HCT116 (cell line): ENCODE data around the gene PTMS. TPM values are rescaled to one million over a fixed set of nuclear protein-coding genes. Genes with fewer than 3 reads are reported as not detected.
A peak's percentile ranks its signal among the peaks of the same experiment; 100 is the strongest.

Experiments used
- ATAC-seq: fragments of 200-7000 bp; cut with Tn5 transposase; 2 replicates; pipeline ENCODE4 v1.9.1; 2020; ENCODE audit warnings: mild to moderate bottlenecking, moderate library complexity
- BruUV-seq: library from RNA; stranded (reverse); fragments of 400-500 nt; replicated peaks from 2 replicates; lab custom pipeline; 2021; lab: Mats Ljungman, UMichigan
- CTCF ChIA-PET: fragments of 300-600 bp; sonication (Branson Sonifier 250); formaldehyde crosslinking; loops from one replicate; lab custom pipeline; 2021; ENCODE audit warnings: antibody characterized with exemption; lab: Charles Lee
- POLR2A ChIA-PET: fragments of 300-600, 350-600 bp; sonication (Branson Sonifier 250); formaldehyde crosslinking; loops from one replicate; lab custom pipeline; 2021; ENCODE audit warnings: antibody characterized with exemption; lab: Charles Lee
- RAD21 ChIA-PET, 2 experiments: fragments of 300-600 bp; sonication (Branson Sonifier 250); formaldehyde crosslinking; loops; one replicate each; lab custom pipeline; 2023; ENCODE audit warnings: low total read pairs in 2 of 2; ENCODE audit not compliant: uncharacterized antibody in 2 of 2, unreplicated experiment in 2 of 2, low non-redundant PET in 1 of 2; lab: Charles Lee
- DNase-seq: peaks from one replicate; pipeline ENCODE4 v3.0.0-alpha.2; 2010; ENCODE audit warnings: low read depth, low spot score
- H2AFZ ChIP-seq: fragments of 200-600 bp; shearing (Covaris generic), sonication (generic); 2 replicates; pipeline ENCODE4 v1.6.1; 2017; ENCODE audit warnings: low read depth, mixed run types, mixed read lengths, antibody characterized with exemption, low read length; ENCODE audit not compliant: poor library complexity, severe bottlenecking
- H3K27ac ChIP-seq: 2 replicates; pipeline ENCODE4 v1.5.1; 2012; ENCODE audit warnings: low read depth, low read length
- H3K27me3 ChIP-seq: fragments of 200-600 bp; sonication (generic); 2 replicates; pipeline ENCODE4 v1.6.1; 2016; ENCODE audit warnings: mixed run types, low read length, mixed read lengths; ENCODE audit not compliant: insufficient read depth
- H3K36me3 ChIP-seq, 2 experiments: fragments of 200-500 bp in 1 of 2; fragments of 200-600 bp in 1 of 2; sonication (Bioruptor generic) in 1 of 2; sonication (generic) in 1 of 2; 2 replicates each; pipeline versions ENCODE4 v1.5.1 to v1.6.1; 2014 to 2016; ENCODE audit warnings: low read length in 2 of 2, inconsistent platforms in 1 of 2, mixed read lengths in 1 of 2, mixed run types in 1 of 2; ENCODE audit not compliant: insufficient read depth in 2 of 2, control insufficient read depth in 1 of 2
- H3K4me1 ChIP-seq, 2 experiments: fragments of 200-600 bp in 1 of 2; sonication (generic) in 1 of 2; 2 replicates each; pipeline versions ENCODE4 v1.5.1 to v1.6.1; 2012 to 2017; ENCODE audit warnings: low read length in 2 of 2, inconsistent platforms in 1 of 2, mild to moderate bottlenecking in 1 of 2, mixed read lengths in 1 of 2, mixed run types in 1 of 2, moderate library complexity in 1 of 2; ENCODE audit not compliant: insufficient read depth in 2 of 2, control insufficient read depth in 1 of 2
- H3K4me2 ChIP-seq: fragments of 200-600 bp; sonication (generic); 2 replicates; pipeline ENCODE4 v1.6.1; 2017; ENCODE audit warnings: mixed run types, low read length, mixed read lengths
- H3K4me3 ChIP-seq, 2 experiments: fragments of 200-600 bp in 1 of 2; sonication (generic) in 1 of 2; replicated peaks in 1 of 2; 2 replicates each; pipeline ENCODE4 v1.5.1; 2011 to 2016; ENCODE audit warnings: low read length in 2 of 2, control low read depth in 1 of 2, low read depth in 1 of 2, mild to moderate bottlenecking in 1 of 2, mixed read lengths in 1 of 2, mixed run types in 1 of 2
- H3K79me2 ChIP-seq: fragments of 200-600 bp; sonication (generic); 2 replicates; pipeline ENCODE4 v1.6.1; 2017; ENCODE audit warnings: mild to moderate bottlenecking, mixed run types, low read length, moderate library complexity, mixed read lengths; ENCODE audit not compliant: insufficient read depth
- H3K9ac ChIP-seq: fragments of 200-600 bp; sonication (generic); 2 replicates; pipeline ENCODE4 v1.6.1; 2016; ENCODE audit warnings: low read length, mixed read lengths
- H3K9me2 ChIP-seq: fragments of 200-600 bp; sonication (generic), shearing (Covaris generic); 2 replicates; pipeline ENCODE4 v1.6.1; 2017; ENCODE audit warnings: mixed run types, mild to moderate bottlenecking, moderate library complexity; ENCODE audit not compliant: insufficient read depth
- H3K9me3 ChIP-seq, 2 experiments: fragments of 200-500 bp in 1 of 2; fragments of 200-600 bp in 1 of 2; sonication (Bioruptor generic) in 1 of 2; sonication (generic) in 1 of 2; 2 replicates each; pipeline ENCODE4 v1.6.1; 2014 to 2017; ENCODE audit warnings: low read length in 2 of 2, mixed read lengths in 2 of 2, inconsistent platforms in 1 of 2, low read depth in 1 of 2, mild to moderate bottlenecking in 1 of 2, mixed run types in 1 of 2, moderate library complexity in 1 of 2; ENCODE audit not compliant: control insufficient read depth in 1 of 2, insufficient read depth in 1 of 2
- H4K20me1 ChIP-seq: fragments of 200-600 bp; sonication (generic), shearing (Covaris generic); 2 replicates; pipeline ENCODE4 v1.6.1; 2017; ENCODE audit warnings: mixed run types, mild to moderate bottlenecking, moderate library complexity; ENCODE audit not compliant: insufficient read depth
- CBX3 ChIP-seq: IDR thresholded peaks from 2 replicates; pipeline ENCODE4 v1.6.1; 2012; ENCODE audit warnings: low read depth
- CEBPB ChIP-seq: IDR thresholded peaks from 2 replicates; pipeline ENCODE4 v1.6.1; 2012; ENCODE audit warnings: low read depth
- ELF1 ChIP-seq: IDR thresholded peaks from 2 replicates; pipeline ENCODE4 v1.6.1; 2012; ENCODE audit warnings: low read depth, borderline replicate concordance
- EZH2 ChIP-seq: fragments of 200-600 bp; sonication (generic); IDR thresholded peaks from 2 replicates; pipeline ENCODE4 v1.6.1; 2017; ENCODE audit warnings: antibody characterized with exemption, mixed run types
- FOSL1 ChIP-seq: IDR thresholded peaks from 2 replicates; pipeline ENCODE4 v1.6.1; 2012; ENCODE audit warnings: low read depth
- JUND ChIP-seq: IDR thresholded peaks from 2 replicates; pipeline ENCODE4 v1.6.1; 2012
- POLR2A ChIP-seq: IDR thresholded peaks from 2 replicates; pipeline ENCODE4 v1.7.0; 2011; ENCODE audit warnings: borderline replicate concordance; ENCODE audit not compliant: insufficient read depth, insufficient read length; ENCODE audit errors: extremely low read depth
- POLR2AphosphoS5 ChIP-seq: IDR thresholded peaks from 2 replicates; pipeline ENCODE4 v1.6.1; 2011; ENCODE audit warnings: mild to moderate bottlenecking, low read depth, low read length, moderate library complexity
- SIN3A ChIP-seq: IDR thresholded peaks from 2 replicates; pipeline ENCODE4 v1.6.1; 2012; ENCODE audit warnings: low read depth
- SRF ChIP-seq: IDR thresholded peaks from 2 replicates; pipeline ENCODE4 v1.6.1; 2012; ENCODE audit warnings: low read depth
- ZNF274 ChIP-seq: fragments of 200-500 bp; sonication (Bioruptor generic); IDR thresholded peaks from 2 replicates; pipeline ENCODE4 v1.6.1; 2014; ENCODE audit warnings: mild to moderate bottlenecking, low read depth, low read length, inconsistent platforms
- intact Hi-C: fragments of 100-400 bp; cut with micrococcal nuclease; formaldehyde crosslinking; loops from 2 replicates; pipeline ENCODE4 v1.10.0; 2022
- total RNA-seq: library from RNA; stranded (reverse); gene quantifications from one replicate; pipeline ENCODE4 v1.2.1, GENCODE V29; 2021; ENCODE audit not compliant: unreplicated experiment
- TF ChIP-seq, protein P1 (sequence below): IDR thresholded peaks from 2 replicates; pipeline ENCODE4 v1.6.1; 2012; ENCODE audit warnings: low read depth
- TF ChIP-seq, protein P2 (sequence below): IDR thresholded peaks from 2 replicates; pipeline ENCODE4 v1.6.1; 2012
- TF ChIP-seq, protein P3 (sequence below), 3 experiments: fragments of 200-600 bp in 1 of 3; sonication (generic) in 1 of 3; IDR thresholded peaks in 2 of 3; conservative IDR thresholded peaks in 1 of 3; 2 replicates each; pipeline ENCODE4 v1.5.1; 2012 to 2017; ENCODE audit warnings: low read depth in 2 of 3, low read length in 2 of 3, antibody characterized with exemption in 1 of 3, borderline replicate concordance in 1 of 3, control low read depth in 1 of 3, mild to moderate bottlenecking in 1 of 3, mixed read lengths in 1 of 3, mixed run types in 1 of 3, moderate library complexity in 1 of 3; ENCODE audit not compliant: insufficient read depth in 1 of 3
- TF ChIP-seq, protein P4 (sequence below): IDR thresholded peaks from 2 replicates; pipeline ENCODE4 v1.6.1; 2012
- TF ChIP-seq, protein P5 (sequence below): IDR thresholded peaks from 2 replicates; pipeline ENCODE4 v1.6.1; 2011; ENCODE audit warnings: mild to moderate bottlenecking, low read length, moderate library complexity; ENCODE audit not compliant: insufficient replicate concordance; ENCODE audit errors: extremely low read depth

The PTMS gene
- total RNA-seq, 1 experiment from 2014 or later: 494 TPM

DNA sequence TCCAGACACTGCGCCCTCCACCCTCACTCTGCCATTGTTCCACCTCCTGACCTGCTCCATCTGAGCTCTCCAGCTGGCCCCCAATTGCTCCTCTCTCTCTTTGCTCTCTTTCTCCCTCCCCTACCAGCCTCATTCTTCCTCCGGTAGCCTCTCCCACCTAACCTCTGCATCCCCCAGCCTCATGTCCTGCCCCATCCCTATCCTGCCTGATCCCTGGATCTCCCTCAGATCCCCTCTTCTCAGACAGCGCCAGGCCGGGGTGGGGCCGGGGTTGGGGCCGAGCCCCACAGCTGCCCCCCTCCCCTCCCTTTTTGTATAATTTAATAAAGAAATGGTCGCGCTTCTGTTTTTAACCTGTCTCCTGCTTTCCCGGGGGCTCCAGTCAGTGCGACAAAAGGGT is 4.4 kb downstream of the PTMS start:
- RAD21 ChIA-PET: no interaction called here
- Histone ChIP-seq H3K4me1 (peaks cover 21 to 45% of the 10 kb centered on the region in 2 experiments), H3K9ac (no peak overlapping the region), H3K9me3 (no peaks in the 10 kb centered on the region), H3K27ac (peak overlapping the region; percentile 22; the same call in 1 of the 2 replicates), H3K27me3 (no peaks in the 10 kb centered on the region), H3K36me3 (peaks cover 9 to 13% of the 10 kb centered on the region in 2 experiments; a peak in 3 of 4 replicates), H3K4me2 (no peak overlapping the region), H3K9me2 (no peaks in the 10 kb centered on the region), H3K79me2 (peaks cover 29% of the 10 kb centered on the region), H2AFZ (no peak overlapping the region), H4K20me1 (no peaks in the 10 kb centered on the region), H3K4me3 (no peak overlapping the region)
- DNase-seq: no peak
- no TSS peak for BruUV-seq
- TF ChIP-seq SIN3A (no peak), ELF1 (no peak), ZNF274 (no peak), POLR2A (no peak), CBX3 (no peak), CEBPB (no peak), POLR2AphosphoS5 (no peak), EZH2 (no peak), JUND (no peak), FOSL1 (no peak), SRF (no peak)
- TF ChIP-seq, protein P1, sequence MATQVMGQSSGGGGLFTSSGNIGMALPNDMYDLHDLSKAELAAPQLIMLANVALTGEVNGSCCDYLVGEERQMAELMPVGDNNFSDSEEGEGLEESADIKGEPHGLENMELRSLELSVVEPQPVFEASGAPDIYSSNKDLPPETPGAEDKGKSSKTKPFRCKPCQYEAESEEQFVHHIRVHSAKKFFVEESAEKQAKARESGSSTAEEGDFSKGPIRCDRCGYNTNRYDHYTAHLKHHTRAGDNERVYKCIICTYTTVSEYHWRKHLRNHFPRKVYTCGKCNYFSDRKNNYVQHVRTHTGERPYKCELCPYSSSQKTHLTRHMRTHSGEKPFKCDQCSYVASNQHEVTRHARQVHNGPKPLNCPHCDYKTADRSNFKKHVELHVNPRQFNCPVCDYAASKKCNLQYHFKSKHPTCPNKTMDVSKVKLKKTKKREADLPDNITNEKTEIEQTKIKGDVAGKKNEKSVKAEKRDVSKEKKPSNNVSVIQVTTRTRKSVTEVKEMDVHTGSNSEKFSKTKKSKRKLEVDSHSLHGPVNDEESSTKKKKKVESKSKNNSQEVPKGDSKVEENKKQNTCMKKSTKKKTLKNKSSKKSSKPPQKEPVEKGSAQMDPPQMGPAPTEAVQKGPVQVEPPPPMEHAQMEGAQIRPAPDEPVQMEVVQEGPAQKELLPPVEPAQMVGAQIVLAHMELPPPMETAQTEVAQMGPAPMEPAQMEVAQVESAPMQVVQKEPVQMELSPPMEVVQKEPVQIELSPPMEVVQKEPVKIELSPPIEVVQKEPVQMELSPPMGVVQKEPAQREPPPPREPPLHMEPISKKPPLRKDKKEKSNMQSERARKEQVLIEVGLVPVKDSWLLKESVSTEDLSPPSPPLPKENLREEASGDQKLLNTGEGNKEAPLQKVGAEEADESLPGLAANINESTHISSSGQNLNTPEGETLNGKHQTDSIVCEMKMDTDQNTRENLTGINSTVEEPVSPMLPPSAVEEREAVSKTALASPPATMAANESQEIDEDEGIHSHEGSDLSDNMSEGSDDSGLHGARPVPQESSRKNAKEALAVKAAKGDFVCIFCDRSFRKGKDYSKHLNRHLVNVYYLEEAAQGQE: no peak
- TF ChIP-seq, protein P2, sequence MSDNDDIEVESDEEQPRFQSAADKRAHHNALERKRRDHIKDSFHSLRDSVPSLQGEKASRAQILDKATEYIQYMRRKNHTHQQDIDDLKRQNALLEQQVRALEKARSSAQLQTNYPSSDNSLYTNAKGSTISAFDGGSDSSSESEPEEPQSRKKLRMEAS: no peak
- TF ChIP-seq, protein P3, sequence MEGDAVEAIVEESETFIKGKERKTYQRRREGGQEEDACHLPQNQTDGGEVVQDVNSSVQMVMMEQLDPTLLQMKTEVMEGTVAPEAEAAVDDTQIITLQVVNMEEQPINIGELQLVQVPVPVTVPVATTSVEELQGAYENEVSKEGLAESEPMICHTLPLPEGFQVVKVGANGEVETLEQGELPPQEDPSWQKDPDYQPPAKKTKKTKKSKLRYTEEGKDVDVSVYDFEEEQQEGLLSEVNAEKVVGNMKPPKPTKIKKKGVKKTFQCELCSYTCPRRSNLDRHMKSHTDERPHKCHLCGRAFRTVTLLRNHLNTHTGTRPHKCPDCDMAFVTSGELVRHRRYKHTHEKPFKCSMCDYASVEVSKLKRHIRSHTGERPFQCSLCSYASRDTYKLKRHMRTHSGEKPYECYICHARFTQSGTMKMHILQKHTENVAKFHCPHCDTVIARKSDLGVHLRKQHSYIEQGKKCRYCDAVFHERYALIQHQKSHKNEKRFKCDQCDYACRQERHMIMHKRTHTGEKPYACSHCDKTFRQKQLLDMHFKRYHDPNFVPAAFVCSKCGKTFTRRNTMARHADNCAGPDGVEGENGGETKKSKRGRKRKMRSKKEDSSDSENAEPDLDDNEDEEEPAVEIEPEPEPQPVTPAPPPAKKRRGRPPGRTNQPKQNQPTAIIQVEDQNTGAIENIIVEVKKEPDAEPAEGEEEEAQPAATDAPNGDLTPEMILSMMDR (IDR thresholded peaks at IDR 0.05 in 2 of 3, conservative IDR thresholded peaks at IDR 0.05 in 1 of 3; ENCODE audit: borderline replicate concordance in 1 of 3, insufficient read depth in 1 of 3, low read depth in 2 of 3, low read length in 2 of 3): no peak
- TF ChIP-seq, protein P4, sequence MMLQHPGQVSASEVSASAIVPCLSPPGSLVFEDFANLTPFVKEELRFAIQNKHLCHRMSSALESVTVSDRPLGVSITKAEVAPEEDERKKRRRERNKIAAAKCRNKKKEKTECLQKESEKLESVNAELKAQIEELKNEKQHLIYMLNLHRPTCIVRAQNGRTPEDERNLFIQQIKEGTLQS: no peak
- TF ChIP-seq, protein P5, sequence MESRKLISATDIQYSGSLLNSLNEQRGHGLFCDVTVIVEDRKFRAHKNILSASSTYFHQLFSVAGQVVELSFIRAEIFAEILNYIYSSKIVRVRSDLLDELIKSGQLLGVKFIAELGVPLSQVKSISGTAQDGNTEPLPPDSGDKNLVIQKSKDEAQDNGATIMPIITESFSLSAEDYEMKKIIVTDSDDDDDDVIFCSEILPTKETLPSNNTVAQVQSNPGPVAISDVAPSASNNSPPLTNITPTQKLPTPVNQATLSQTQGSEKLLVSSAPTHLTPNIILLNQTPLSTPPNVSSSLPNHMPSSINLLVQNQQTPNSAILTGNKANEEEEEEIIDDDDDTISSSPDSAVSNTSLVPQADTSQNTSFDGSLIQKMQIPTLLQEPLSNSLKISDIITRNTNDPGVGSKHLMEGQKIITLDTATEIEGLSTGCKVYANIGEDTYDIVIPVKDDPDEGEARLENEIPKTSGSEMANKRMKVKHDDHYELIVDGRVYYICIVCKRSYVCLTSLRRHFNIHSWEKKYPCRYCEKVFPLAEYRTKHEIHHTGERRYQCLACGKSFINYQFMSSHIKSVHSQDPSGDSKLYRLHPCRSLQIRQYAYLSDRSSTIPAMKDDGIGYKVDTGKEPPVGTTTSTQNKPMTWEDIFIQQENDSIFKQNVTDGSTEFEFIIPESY: no peak
- intact Hi-C loops: no loop called here
- POLR2A ChIA-PET: interaction anchor here (1.5 kb wide), 1 partner anchor 18 kb away, joined by 5 read pairs; the partner anchor contains the start of gene MLF2
- no peak for ATAC-seq
- CTCF ChIA-PET: interaction anchor here (0.9 to 1.9 kb wide), 2 partner anchors 14 to 17 kb away, joined by 3 to 13 read pairs; partner anchors contain the start of gene MLF2
